Neural cell (in vitro differentiated cells): ENCODE measurements around the gene VPS33B. TPM values are rescaled to one million over a fixed set of nuclear protein-coding genes. Genes with fewer than 3 reads are reported as not detected.

Experiments used
- H2AFZ ChIP-seq: fragments of 200-600, 300-800 bp; sonication (generic), shearing (Covaris generic); 2 replicates; pipeline ENCODE4 v1.6.0; 2014; ENCODE audit warnings: low read depth, mild to moderate bottlenecking, antibody characterized with exemption, low read length, moderate library complexity
- H3F3A ChIP-seq: fragments of 200-600 bp; shearing (Covaris generic); 2 replicates; pipeline ENCODE4 v1.6.1; 2016; ENCODE audit warnings: mild to moderate bottlenecking, moderate library complexity, mixed read lengths, antibody characterized with exemption, low read length; ENCODE audit not compliant: insufficient read depth, poor library complexity, severe bottlenecking
- H3K27ac ChIP-seq: fragments of 200-600, 300-800 bp; sonication (generic), shearing (Covaris generic); 2 replicates; pipeline ENCODE4 v1.5.1; 2014; ENCODE audit warnings: mild to moderate bottlenecking, low read length, moderate library complexity
- H3K27me3 ChIP-seq: fragments of 300-800, 200-600 bp; sonication (generic), shearing (Covaris generic); 2 replicates; pipeline ENCODE4 v1.6.0; 2014; ENCODE audit warnings: mild to moderate bottlenecking, low read depth, low read length, moderate library complexity; ENCODE audit not compliant: insufficient read depth
- H3K36me3 ChIP-seq: fragments of 300-800, 200-600 bp; sonication (generic), shearing (Covaris generic); 2 replicates; pipeline ENCODE4 v1.5.1; 2014; ENCODE audit warnings: mild to moderate bottlenecking, antibody characterized with exemption, low read length, moderate library complexity; ENCODE audit not compliant: insufficient read depth
- H3K4me2 ChIP-seq: fragments of 300-800, 200-600 bp; sonication (generic), shearing (Covaris generic); 2 replicates; pipeline ENCODE4 v1.6.0; 2014; ENCODE audit warnings: mild to moderate bottlenecking, low read length
- H3K4me3 ChIP-seq: fragments of 300-800, 200-600 bp; sonication (generic), shearing (Covaris generic); 2 replicates; pipeline ENCODE4 v1.5.1; 2014; ENCODE audit warnings: mild to moderate bottlenecking, low read length, moderate library complexity
- H3K79me2 ChIP-seq: fragments of 200-600 bp; shearing (Covaris generic); replicated peaks from 2 replicates; pipeline ENCODE4 v1.6.0; 2014; ENCODE audit warnings: mild to moderate bottlenecking, low read length, moderate library complexity; ENCODE audit not compliant: insufficient read depth
- H3K9ac ChIP-seq: fragments of 300-800, 200-600 bp; sonication (generic), shearing (Covaris generic); 2 replicates; pipeline ENCODE4 v1.6.1; 2016; ENCODE audit warnings: mild to moderate bottlenecking, low read length, mixed read lengths
- H3K9me2 ChIP-seq: fragments of 200-600 bp; shearing (Covaris generic); 2 replicates; pipeline ENCODE4 v1.6.1; 2016; ENCODE audit warnings: mild to moderate bottlenecking, low read length, mixed read lengths; ENCODE audit not compliant: insufficient read depth
- H3K9me3 ChIP-seq: fragments of 200-600, 300-800 bp; sonication (generic), shearing (Covaris generic); 2 replicates; pipeline ENCODE4 v1.6.1; 2016; ENCODE audit warnings: mild to moderate bottlenecking, mixed run types, low read length, moderate library complexity, mixed read lengths
- H4K20me1 ChIP-seq: fragments of 200-600 bp; shearing (Covaris generic); 2 replicates; pipeline ENCODE4 v1.6.1; 2016; ENCODE audit warnings: mild to moderate bottlenecking, mixed run types; ENCODE audit not compliant: insufficient read depth
- EP300 ChIP-seq: fragments of 450-650 bp; conservative IDR thresholded peaks from 2 replicates; pipeline ENCODE4 v1.6.1; 2014; ENCODE audit warnings: antibody characterized with exemption, mild to moderate bottlenecking, moderate library complexity; ENCODE audit not compliant: poor library complexity, severe bottlenecking
- EZH2 ChIP-seq: fragments of 200-600, 300-800 bp; shearing (Covaris generic), sonication (generic); IDR thresholded peaks from 2 replicates; pipeline ENCODE4 v1.6.1; 2014; ENCODE audit warnings: antibody characterized with exemption, low read length, borderline replicate concordance, mild to moderate bottlenecking; ENCODE audit not compliant: insufficient read depth, poor library complexity, severe bottlenecking
- MXI1 ChIP-seq: fragments of 450-650 bp; conservative IDR thresholded peaks from 2 replicates; pipeline ENCODE4 v1.6.1; 2014; ENCODE audit warnings: antibody characterized with exemption, mild to moderate bottlenecking; ENCODE audit not compliant: poor library complexity, severe bottlenecking
- POLR2AphosphoS5 ChIP-seq: IDR thresholded peaks from 2 replicates; pipeline ENCODE4 v1.6.1; 2012
- RAD21 ChIP-seq: fragments of 450-650 bp; conservative IDR thresholded peaks from 2 replicates; pipeline ENCODE4 v1.6.1; 2014; ENCODE audit warnings: antibody characterized with exemption, mild to moderate bottlenecking, moderate library complexity
- REST ChIP-seq: IDR thresholded peaks from 2 replicates; pipeline ENCODE4 v1.6.1; 2012; ENCODE audit warnings: borderline replicate concordance
- SMC3 ChIP-seq: fragments of 450-650 bp; conservative IDR thresholded peaks from 2 replicates; pipeline ENCODE4 v1.6.1; 2014; ENCODE audit warnings: antibody characterized with exemption, mild to moderate bottlenecking, moderate library complexity; ENCODE audit not compliant: poor library complexity
- TAF1 ChIP-seq: IDR thresholded peaks from 2 replicates; pipeline ENCODE4 v1.6.1; 2012; ENCODE audit warnings: low read depth
- polyA plus RNA-seq: library from polyadenylated mRNA; depleted of rRNA; stranded (reverse); fragments of >200 nt; gene quantifications from 2 replicates; pipeline ENCODE4 v1.2.3, GENCODE V29; 2014
- TF ChIP-seq, protein P1 (sequence below): fragments of 450-650 bp; IDR thresholded peaks from 2 replicates; pipeline ENCODE4 v1.5.1; 2014; ENCODE audit warnings: antibody characterized with exemption, mild to moderate bottlenecking, moderate library complexity; ENCODE audit not compliant: poor library complexity, severe bottlenecking

VPS33B gene
- polyA plus RNA-seq, 1 donor from 2014 or later = 54.9 TPM

- H3K79me2 ChIP-seq = no peaks in the 10 kb centered on the region
- H3K4me2 ChIP-seq = no peak overlapping the region
- H3K27ac ChIP-seq = no peak overlapping the region
Observed at GRCh38 chr15:91045065-91045464, 22.7 kb upstream of the VPS33B start.

DNA sequence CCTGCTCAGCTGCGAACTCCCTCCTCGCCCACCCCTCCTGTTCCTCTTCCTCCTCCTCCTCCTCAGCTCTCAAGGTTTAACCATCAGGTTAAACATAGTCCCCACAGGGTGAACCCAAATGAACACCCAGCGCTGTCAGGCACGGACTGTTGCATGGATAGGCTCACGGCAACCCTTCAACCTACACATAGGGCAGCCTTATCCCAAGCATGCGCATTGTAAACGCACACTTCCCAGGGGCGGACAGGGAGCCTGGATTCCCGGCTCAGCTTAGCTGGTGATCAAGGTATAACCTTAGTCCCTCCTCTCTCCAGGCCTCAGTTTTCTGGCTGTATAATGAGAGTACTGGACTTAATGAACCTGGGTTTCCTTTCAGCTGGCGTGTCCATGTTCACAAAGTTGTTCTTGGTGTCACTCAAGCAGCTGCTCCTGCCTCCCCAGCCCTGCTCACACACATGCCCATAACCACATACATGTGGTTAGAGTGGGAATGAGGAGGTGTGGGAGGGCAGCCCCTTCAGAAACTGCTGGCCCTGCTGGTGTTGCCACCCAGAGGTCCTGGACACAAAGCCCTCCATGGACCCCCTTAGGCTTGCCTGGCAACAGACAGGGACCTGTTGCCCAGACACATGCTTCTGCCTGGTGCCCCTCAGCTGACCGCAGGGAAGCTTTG, 20.9 kb upstream of the VPS33B start:
- no peaks in the 10 kb centered on the region for H3K9me2 ChIP-seq
- H3K4me3 ChIP-seq = no peak overlapping the region
- no peak overlapping the region for H3K9ac ChIP-seq
- no peaks in the 10 kb centered on the region for H3K79me2 ChIP-seq
- no peaks in the 10 kb centered on the region for H3K9me3 ChIP-seq
- H3K27me3 ChIP-seq = no peaks in the 10 kb centered on the region
- no peaks in the 10 kb centered on the region for H4K20me1 ChIP-seq
- no peaks in the 10 kb centered on the region for H3K36me3 ChIP-seq
- H2AFZ ChIP-seq = no peak overlapping the region
- H3F3A ChIP-seq = no peaks in the 10 kb centered on the region
- no peak overlapping the region for H3K4me2 ChIP-seq
- no peak overlapping the region for H3K27ac ChIP-seq
- TF ChIP-seq RAD21 (no peak), EZH2 (no peak), POLR2AphosphoS5 (no peak), MXI1 (no peak), SMC3 (no peak), EP300 (no peak), TAF1 (no peak)
- TF ChIP-seq, protein P1, sequence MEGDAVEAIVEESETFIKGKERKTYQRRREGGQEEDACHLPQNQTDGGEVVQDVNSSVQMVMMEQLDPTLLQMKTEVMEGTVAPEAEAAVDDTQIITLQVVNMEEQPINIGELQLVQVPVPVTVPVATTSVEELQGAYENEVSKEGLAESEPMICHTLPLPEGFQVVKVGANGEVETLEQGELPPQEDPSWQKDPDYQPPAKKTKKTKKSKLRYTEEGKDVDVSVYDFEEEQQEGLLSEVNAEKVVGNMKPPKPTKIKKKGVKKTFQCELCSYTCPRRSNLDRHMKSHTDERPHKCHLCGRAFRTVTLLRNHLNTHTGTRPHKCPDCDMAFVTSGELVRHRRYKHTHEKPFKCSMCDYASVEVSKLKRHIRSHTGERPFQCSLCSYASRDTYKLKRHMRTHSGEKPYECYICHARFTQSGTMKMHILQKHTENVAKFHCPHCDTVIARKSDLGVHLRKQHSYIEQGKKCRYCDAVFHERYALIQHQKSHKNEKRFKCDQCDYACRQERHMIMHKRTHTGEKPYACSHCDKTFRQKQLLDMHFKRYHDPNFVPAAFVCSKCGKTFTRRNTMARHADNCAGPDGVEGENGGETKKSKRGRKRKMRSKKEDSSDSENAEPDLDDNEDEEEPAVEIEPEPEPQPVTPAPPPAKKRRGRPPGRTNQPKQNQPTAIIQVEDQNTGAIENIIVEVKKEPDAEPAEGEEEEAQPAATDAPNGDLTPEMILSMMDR = no peak

More at GRCh38 chr15:91045065-91045464, 22.7 kb upstream of the VPS33B start:
- no peaks in the 10 kb centered on the region for H3K9me3 ChIP-seq
- no peaks in the 10 kb centered on the region for H3K36me3 ChIP-seq
- H2AFZ ChIP-seq = no peak overlapping the region
- H3K9me2 ChIP-seq = no peaks in the 10 kb centered on the region
- H3K4me3 ChIP-seq = no peak overlapping the region
- no peak overlapping the region for H3K9ac ChIP-seq
- H3F3A ChIP-seq = no peaks in the 10 kb centered on the region
- TF ChIP-seq TAF1 (no peak), SMC3 (no peak), EZH2 (no peak), MXI1 (no peak), REST (no peak), POLR2AphosphoS5 (no peak)
- TF ChIP-seq, protein P1 = no peak
- H3K27me3 ChIP-seq = no peaks in the 10 kb centered on the region
- H4K20me1 ChIP-seq = no peaks in the 10 kb centered on the region
